SK-N-SH (cell line): Measurements from ENCODE around the gene GTF2B. TPM values are rescaled to one million over a fixed set of nuclear protein-coding genes. Genes with fewer than 3 reads are reported as not detected.

Source experiments
- CTCF ChIA-PET: fragments of 300-600, 350-600 bp; formaldehyde crosslinking; extraction: SDS; loops from one replicate; lab custom pipeline; 2021; lab: Yijun Ruan, JAX
- POLR2A ChIA-PET: fragments of 350-600 bp; sonication (Branson Sonifier 250); formaldehyde crosslinking; extraction: SDS; loops from one replicate; lab custom pipeline; 2020; ENCODE audit warnings: antibody characterized with exemption, inconsistent platforms; lab: Yijun Ruan, JAX
- DNase-seq: peaks from one replicate; pipeline ENCODE4 v3.0.0; 2012
- H2AFZ ChIP-seq: fragments of 200-600 bp; sonication (generic); 2 replicates; pipeline ENCODE4 v1.8.1; 2016; ENCODE audit warnings: antibody characterized with exemption, mild to moderate bottlenecking, low read depth
- H3F3A ChIP-seq: fragments of 200-600 bp; sonication (generic); replicated peaks from 2 replicates; pipeline ENCODE3; 2016; ENCODE audit warnings: antibody characterized with exemption, mild to moderate bottlenecking; ENCODE audit not compliant: insufficient read depth
- H3K27ac ChIP-seq, 2 experiments: fragments of 200-500 bp in 1 of 2; fragments of 200-600 bp in 1 of 2; sonication (Bioruptor generic) in 1 of 2; sonication (generic), shearing (Covaris generic) in 1 of 2; 2 replicates each; pipeline versions ENCODE4 v1.5.1 to v1.6.1; 2014 to 2016; ENCODE audit warnings: low read depth in 2 of 2, inconsistent platforms in 1 of 2, low read length in 1 of 2, mild to moderate bottlenecking in 1 of 2, mixed read lengths in 1 of 2
- H3K27me3 ChIP-seq: fragments of 200-600 bp; sonication (generic), shearing (Covaris generic); 2 replicates; pipeline ENCODE4 v1.6.1; 2016; ENCODE audit warnings: mixed run types; ENCODE audit not compliant: insufficient read depth
- H3K36me3 ChIP-seq, 2 experiments: fragments of 200-500 bp in 1 of 2; fragments of 200-600 bp in 1 of 2; sonication (Bioruptor generic) in 1 of 2; sonication (generic) in 1 of 2; replicated peaks in 1 of 2; 2 replicates each; pipeline versions ENCODE3 to v1.5.1; 2014 to 2016; ENCODE audit warnings: low read length in 1 of 2, mild to moderate bottlenecking in 1 of 2; ENCODE audit not compliant: insufficient read depth in 2 of 2, control insufficient read depth in 1 of 2
- H3K4me1 ChIP-seq, 2 experiments: fragments of 200-500 bp in 1 of 2; fragments of 200-600 bp in 1 of 2; sonication (Bioruptor generic) in 1 of 2; sonication (generic), shearing (Covaris generic) in 1 of 2; 2 replicates each; pipeline versions ENCODE4 v1.5.1 to v1.6.1; 2014 to 2016; ENCODE audit warnings: low read depth in 1 of 2, low read length in 1 of 2, mixed run types in 1 of 2; ENCODE audit not compliant: insufficient read depth in 2 of 2, control insufficient read depth in 1 of 2
- H3K4me2 ChIP-seq: fragments of 200-600 bp; sonication (generic), shearing (Covaris generic); 2 replicates; pipeline ENCODE4 v1.6.1; 2017; ENCODE audit warnings: mixed run types
- H3K4me3 ChIP-seq, 2 experiments: fragments of 200-500 bp in 1 of 2; fragments of 200-600 bp in 1 of 2; sonication (Bioruptor generic) in 1 of 2; sonication (generic), shearing (Covaris generic) in 1 of 2; 2 replicates each; pipeline versions ENCODE4 v1.5.1 to v1.8.1; 2014 to 2016; ENCODE audit warnings: low read depth in 2 of 2, inconsistent platforms in 1 of 2, low read length in 1 of 2, mild to moderate bottlenecking in 1 of 2, mixed read lengths in 1 of 2, moderate library complexity in 1 of 2
- H3K79me2 ChIP-seq: fragments of 200-600 bp; sonication (generic); 2 replicates; pipeline ENCODE4 v1.8.1; 2017; ENCODE audit warnings: mild to moderate bottlenecking; ENCODE audit not compliant: insufficient read depth
- H3K9ac ChIP-seq: fragments of 200-600 bp; sonication (generic); 2 replicates; pipeline ENCODE4 v1.6.1; 2017; ENCODE audit warnings: mixed run types
- H3K9me2 ChIP-seq: fragments of 200-600 bp; sonication (generic); 2 replicates; pipeline ENCODE4 v1.6.1; 2017; ENCODE audit warnings: mixed run types
- H3K9me3 ChIP-seq: fragments of 200-600 bp; sonication (generic); 2 replicates; pipeline ENCODE4 v1.6.1; 2017; ENCODE audit warnings: mixed run types, mild to moderate bottlenecking, moderate library complexity
- H4K20me1 ChIP-seq: fragments of 200-600 bp; sonication (generic); 2 replicates; pipeline ENCODE4 v1.6.1; 2017; ENCODE audit warnings: mild to moderate bottlenecking, mixed run types; ENCODE audit not compliant: insufficient read depth
- EP300 ChIP-seq, 2 experiments: IDR thresholded peaks; 2 replicates each; pipeline versions ENCODE4 v1.4.0 to v1.6.1; 2012; ENCODE audit warnings: borderline replicate concordance in 1 of 2, low read depth in 1 of 2, low read length in 1 of 2
- EZH2phosphoT487 ChIP-seq: fragments of 200-600 bp; sonication (generic); IDR thresholded peaks from 2 replicates; pipeline ENCODE4 v1.6.1; 2017; ENCODE audit warnings: low read depth, mixed run types, mild to moderate bottlenecking, antibody characterized with exemption, moderate library complexity, borderline replicate concordance
- FOSL2 ChIP-seq: IDR thresholded peaks from 2 replicates; pipeline ENCODE4 v1.4.0; 2012; ENCODE audit warnings: low read depth, mild to moderate bottlenecking, moderate library complexity, borderline replicate concordance
- GABPA ChIP-seq: IDR thresholded peaks from 2 replicates; pipeline ENCODE4 v1.4.0; 2012; ENCODE audit warnings: low read depth, mild to moderate bottlenecking
- GATA2 ChIP-seq: sonication (generic); formaldehyde crosslinking; IDR thresholded peaks from 2 replicates; pipeline ENCODE4 v1.5.0; 2020; ENCODE audit warnings: mild to moderate bottlenecking, missing genetic modification reagents
- MEF2A ChIP-seq: IDR thresholded peaks from 2 replicates; pipeline ENCODE4 v1.4.0; 2012; ENCODE audit warnings: low read depth, borderline replicate concordance
- NRF1 ChIP-seq: IDR thresholded peaks from 2 replicates; pipeline ENCODE4 v1.6.1; 2012; ENCODE audit warnings: low read depth, mild to moderate bottlenecking, low read length
- POLR2AphosphoS5 ChIP-seq: IDR thresholded peaks from 2 replicates; pipeline ENCODE4 v1.6.1; 2012; ENCODE audit warnings: low read depth, low read length
- RAD21 ChIP-seq: IDR thresholded peaks from 2 replicates; pipeline ENCODE4 v1.6.1; 2012; ENCODE audit warnings: mild to moderate bottlenecking, low read length
- RFX5 ChIP-seq: IDR thresholded peaks from 2 replicates; pipeline ENCODE4 v1.6.1; 2012; ENCODE audit warnings: mild to moderate bottlenecking, improper control_type of control experiment, low read length
- RXRA ChIP-seq: IDR thresholded peaks from 2 replicates; pipeline ENCODE4 v1.4.0; 2012; ENCODE audit warnings: low read depth, mild to moderate bottlenecking, borderline replicate concordance
- SMC3 ChIP-seq: IDR thresholded peaks from 2 replicates; pipeline ENCODE4 v1.6.1; 2012; ENCODE audit warnings: low read depth, low read length, improper control_type of control experiment
- TAF1 ChIP-seq: IDR thresholded peaks from 2 replicates; pipeline ENCODE4 v1.6.1; 2012; ENCODE audit warnings: low read depth, mild to moderate bottlenecking, low read length, moderate library complexity, borderline replicate concordance
- TEAD4 ChIP-seq: IDR thresholded peaks from 2 replicates; pipeline ENCODE4 v1.4.0; 2012; ENCODE audit warnings: mild to moderate bottlenecking, borderline replicate concordance; ENCODE audit not compliant: insufficient read depth
- USF1 ChIP-seq: IDR thresholded peaks from 2 replicates; pipeline ENCODE4 v1.4.0; 2012; ENCODE audit warnings: low read depth, borderline replicate concordance
- YY1 ChIP-seq: IDR thresholded peaks from 2 replicates; pipeline ENCODE4 v1.4.0; 2012; ENCODE audit warnings: low read depth, mild to moderate bottlenecking
- WGBS: methylation state at CpG from one replicate; pipeline ENCODE4 v1.1.6; 2017; ENCODE audit warnings: low lambda C conversion rate; 5-methylcytosine and 5-hydroxymethylcytosine counted together
- polyA plus RNA-seq, 3 experiments: library from polyadenylated mRNA; depleted of rRNA; stranded (reverse); fragments of >200 nt; gene quantifications; 2 replicates each; pipeline ENCODE4 v1.2.3, GENCODE V29; 2012
- TF ChIP-seq, protein P1 (sequence below): fragments of 150-350 bp; IDR thresholded peaks from 2 replicates; pipeline ENCODE4 v1.6.1; 2016; ENCODE audit warnings: mild to moderate bottlenecking, low read depth, low read length
- TF ChIP-seq, protein P2 (sequence below): IDR thresholded peaks from 2 replicates; pipeline ENCODE4 v1.4.0; 2012; ENCODE audit warnings: low read depth, borderline replicate concordance
- TF ChIP-seq, protein P3 (sequence below): IDR thresholded peaks from 2 replicates; pipeline ENCODE4 v1.4.0; 2012; ENCODE audit warnings: low read depth
- TF ChIP-seq, protein P4 (sequence below): IDR thresholded peaks from 2 replicates; pipeline ENCODE4 v1.6.1; 2012; ENCODE audit warnings: mild to moderate bottlenecking, low read depth, low read length, moderate library complexity

The GTF2B gene
- polyA plus RNA-seq, 1 of the 3 experiments (the other 2 are of a cell fraction) = 26.0 TPM

DNA sequence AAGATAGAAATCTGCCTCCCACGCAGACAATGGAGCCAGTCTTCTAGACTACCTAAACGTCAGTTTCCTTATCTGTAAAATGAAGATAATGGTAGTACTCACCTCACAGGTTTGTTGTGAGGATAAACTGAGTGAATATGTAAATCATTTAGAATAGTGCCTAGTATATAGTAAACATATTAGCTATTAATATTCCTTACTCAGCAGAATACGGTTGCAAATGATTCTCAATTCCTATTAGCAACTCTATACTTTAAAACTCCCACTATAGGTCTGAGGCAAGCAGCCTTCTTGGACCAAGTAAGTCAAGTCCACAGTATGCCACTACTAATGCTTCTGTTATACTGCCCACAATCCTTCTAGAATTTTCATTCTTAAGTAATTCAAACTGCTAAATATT lies 5.4 kb downstream of the GTF2B start:
- Histone ChIP-seq H3K4me1 (peaks cover 9 to 14% of the 10 kb centered on the region in 2 experiments; a peak in 3 of 4 replicates), H3K36me3 (peaks cover 44 to 61% of the 10 kb centered on the region in 2 experiments), H3K9me2 (no peaks in the 10 kb centered on the region)
- CTCF ChIA-PET = interaction anchor here (1.3 to 1.6 kb wide), 2 partner anchors 9 to 10 kb away, joined by 3 to 6 read pairs; no protein-coding TSS in a partner anchor
- TF ChIP-seq POLR2AphosphoS5 (no peak), FOSL2 (no peak), GABPA (no peak), USF1 (no peak), SMC3 (no peak), RXRA (no peak), EZH2phosphoT487 (no peak), NRF1 (no peak), EP300 (IDR thresholded peaks at IDR 0.05; ENCODE audit: borderline replicate concordance in 1 of 2, low read depth in 1 of 2, low read length in 1 of 2) (no peak), MEF2A (no peak), TAF1 (no peak), RFX5 (no peak), RAD21 (no peak), YY1 (no peak), GATA2 (CRISPR knock-in tag) (no peak), TEAD4 (no peak)
- TF ChIP-seq, protein P1, sequence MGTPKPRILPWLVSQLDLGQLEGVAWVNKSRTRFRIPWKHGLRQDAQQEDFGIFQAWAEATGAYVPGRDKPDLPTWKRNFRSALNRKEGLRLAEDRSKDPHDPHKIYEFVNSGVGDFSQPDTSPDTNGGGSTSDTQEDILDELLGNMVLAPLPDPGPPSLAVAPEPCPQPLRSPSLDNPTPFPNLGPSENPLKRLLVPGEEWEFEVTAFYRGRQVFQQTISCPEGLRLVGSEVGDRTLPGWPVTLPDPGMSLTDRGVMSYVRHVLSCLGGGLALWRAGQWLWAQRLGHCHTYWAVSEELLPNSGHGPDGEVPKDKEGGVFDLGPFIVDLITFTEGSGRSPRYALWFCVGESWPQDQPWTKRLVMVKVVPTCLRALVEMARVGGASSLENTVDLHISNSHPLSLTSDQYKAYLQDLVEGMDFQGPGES = no peak
- TF ChIP-seq, protein P2, sequence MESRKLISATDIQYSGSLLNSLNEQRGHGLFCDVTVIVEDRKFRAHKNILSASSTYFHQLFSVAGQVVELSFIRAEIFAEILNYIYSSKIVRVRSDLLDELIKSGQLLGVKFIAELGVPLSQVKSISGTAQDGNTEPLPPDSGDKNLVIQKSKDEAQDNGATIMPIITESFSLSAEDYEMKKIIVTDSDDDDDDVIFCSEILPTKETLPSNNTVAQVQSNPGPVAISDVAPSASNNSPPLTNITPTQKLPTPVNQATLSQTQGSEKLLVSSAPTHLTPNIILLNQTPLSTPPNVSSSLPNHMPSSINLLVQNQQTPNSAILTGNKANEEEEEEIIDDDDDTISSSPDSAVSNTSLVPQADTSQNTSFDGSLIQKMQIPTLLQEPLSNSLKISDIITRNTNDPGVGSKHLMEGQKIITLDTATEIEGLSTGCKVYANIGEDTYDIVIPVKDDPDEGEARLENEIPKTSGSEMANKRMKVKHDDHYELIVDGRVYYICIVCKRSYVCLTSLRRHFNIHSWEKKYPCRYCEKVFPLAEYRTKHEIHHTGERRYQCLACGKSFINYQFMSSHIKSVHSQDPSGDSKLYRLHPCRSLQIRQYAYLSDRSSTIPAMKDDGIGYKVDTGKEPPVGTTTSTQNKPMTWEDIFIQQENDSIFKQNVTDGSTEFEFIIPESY = no peak
- TF ChIP-seq, protein P3, sequence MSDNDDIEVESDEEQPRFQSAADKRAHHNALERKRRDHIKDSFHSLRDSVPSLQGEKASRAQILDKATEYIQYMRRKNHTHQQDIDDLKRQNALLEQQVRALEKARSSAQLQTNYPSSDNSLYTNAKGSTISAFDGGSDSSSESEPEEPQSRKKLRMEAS = no peak
- TF ChIP-seq, protein P4, sequence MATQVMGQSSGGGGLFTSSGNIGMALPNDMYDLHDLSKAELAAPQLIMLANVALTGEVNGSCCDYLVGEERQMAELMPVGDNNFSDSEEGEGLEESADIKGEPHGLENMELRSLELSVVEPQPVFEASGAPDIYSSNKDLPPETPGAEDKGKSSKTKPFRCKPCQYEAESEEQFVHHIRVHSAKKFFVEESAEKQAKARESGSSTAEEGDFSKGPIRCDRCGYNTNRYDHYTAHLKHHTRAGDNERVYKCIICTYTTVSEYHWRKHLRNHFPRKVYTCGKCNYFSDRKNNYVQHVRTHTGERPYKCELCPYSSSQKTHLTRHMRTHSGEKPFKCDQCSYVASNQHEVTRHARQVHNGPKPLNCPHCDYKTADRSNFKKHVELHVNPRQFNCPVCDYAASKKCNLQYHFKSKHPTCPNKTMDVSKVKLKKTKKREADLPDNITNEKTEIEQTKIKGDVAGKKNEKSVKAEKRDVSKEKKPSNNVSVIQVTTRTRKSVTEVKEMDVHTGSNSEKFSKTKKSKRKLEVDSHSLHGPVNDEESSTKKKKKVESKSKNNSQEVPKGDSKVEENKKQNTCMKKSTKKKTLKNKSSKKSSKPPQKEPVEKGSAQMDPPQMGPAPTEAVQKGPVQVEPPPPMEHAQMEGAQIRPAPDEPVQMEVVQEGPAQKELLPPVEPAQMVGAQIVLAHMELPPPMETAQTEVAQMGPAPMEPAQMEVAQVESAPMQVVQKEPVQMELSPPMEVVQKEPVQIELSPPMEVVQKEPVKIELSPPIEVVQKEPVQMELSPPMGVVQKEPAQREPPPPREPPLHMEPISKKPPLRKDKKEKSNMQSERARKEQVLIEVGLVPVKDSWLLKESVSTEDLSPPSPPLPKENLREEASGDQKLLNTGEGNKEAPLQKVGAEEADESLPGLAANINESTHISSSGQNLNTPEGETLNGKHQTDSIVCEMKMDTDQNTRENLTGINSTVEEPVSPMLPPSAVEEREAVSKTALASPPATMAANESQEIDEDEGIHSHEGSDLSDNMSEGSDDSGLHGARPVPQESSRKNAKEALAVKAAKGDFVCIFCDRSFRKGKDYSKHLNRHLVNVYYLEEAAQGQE = no peak
- TF ChIP-seq, all 33 proteins: peak for 0
- DNase-seq = no peak
- Histone ChIP-seq H3F3A (peaks cover 4% of the 10 kb centered on the region), H2AFZ (no peak overlapping the region), H4K20me1 (peaks cover 24% of the 10 kb centered on the region; the same call in 1 of the 2 replicates), H3K4me2 (no peak overlapping the region), H3K9me3 (no peaks in the 10 kb centered on the region), H3K9ac (no peak overlapping the region), H3K4me3 (no peak overlapping the region), H3K27ac (no peak overlapping the region), H3K27me3 (no peaks in the 10 kb centered on the region), H3K79me2 (peaks cover 70% of the 10 kb centered on the region)
- POLR2A ChIA-PET = no interaction called here
- WGBS = 100% methylated on average over 3 of the region's 3 CpGs
